HepG2 (cell line): ENCODE measurements around the gene ZDHHC14. TPM values are rescaled to one million over a fixed set of nuclear protein-coding genes. Genes with fewer than 3 reads are reported as not detected.
A peak's percentile ranks its signal among the peaks of the same experiment; 100 is the strongest.

Experiments
- AKAP8 ChIP-seq: sonication (generic); formaldehyde crosslinking; IDR thresholded peaks from 2 replicates; pipeline ENCODE4 v1.5.1; 2020; ENCODE audit warnings: mild to moderate bottlenecking, missing genetic modification reagents
- ARID3A ChIP-seq: IDR thresholded peaks from 2 replicates; pipeline ENCODE4 v1.6.1; 2012; ENCODE audit warnings: low read depth, low read length, improper control_type of control experiment
- BRCA1 ChIP-seq: sonication (generic); formaldehyde crosslinking; IDR thresholded peaks from 2 replicates; pipeline ENCODE4 v1.4.0; 2020; ENCODE audit warnings: missing genetic modification reagents
- HES4 ChIP-seq: sonication (generic); formaldehyde crosslinking; IDR thresholded peaks from 2 replicates; pipeline ENCODE4 v1.9.0; 2021; ENCODE audit warnings: mild to moderate bottlenecking, missing genetic modification reagents, borderline replicate concordance
- KMT2A ChIP-seq: sonication (generic); formaldehyde crosslinking; IDR thresholded peaks from 2 replicates; pipeline ENCODE4 v1.4.0; 2020; ENCODE audit warnings: missing genetic modification reagents
- MED13 ChIP-seq: sonication (generic); formaldehyde crosslinking; IDR thresholded peaks from 2 replicates; pipeline ENCODE4 v1.5.0; 2020; ENCODE audit warnings: missing genetic modification reagents
- NAIF1 ChIP-seq: sonication (generic); formaldehyde crosslinking; IDR thresholded peaks from 2 replicates; pipeline ENCODE4 v1.5.0; 2020; ENCODE audit warnings: mild to moderate bottlenecking, missing genetic modification reagents, borderline replicate concordance
- PHF8 ChIP-seq: sonication (generic); formaldehyde crosslinking; IDR thresholded peaks from 2 replicates; pipeline ENCODE4 v1.5.0; 2020; ENCODE audit warnings: missing genetic modification reagents
- PRMT3 ChIP-seq: sonication (generic); formaldehyde crosslinking; IDR thresholded peaks from 2 replicates; pipeline ENCODE4 v1.8.1; 2022; ENCODE audit warnings: low read depth, mild to moderate bottlenecking, moderate library complexity, missing genetic modification reagents, borderline replicate concordance
- RFXAP ChIP-seq: sonication (generic); formaldehyde crosslinking; IDR thresholded peaks from 2 replicates; pipeline ENCODE4 v1.4.0; 2020; ENCODE audit warnings: missing genetic modification reagents, borderline replicate concordance
- ZMYM2 ChIP-seq: sonication (generic); formaldehyde crosslinking; IDR thresholded peaks from 2 replicates; pipeline ENCODE4 v1.8.0; 2022; ENCODE audit warnings: mild to moderate bottlenecking, missing genetic modification reagents
- ZMYM4 ChIP-seq: sonication (generic); formaldehyde crosslinking; IDR thresholded peaks from 2 replicates; pipeline ENCODE4 v1.8.1; 2023; ENCODE audit warnings: mild to moderate bottlenecking, missing genetic modification reagents
- ZNF101 ChIP-seq: sonication (generic); formaldehyde crosslinking; IDR thresholded peaks from 2 replicates; pipeline ENCODE4 v1.4.0; 2020; ENCODE audit warnings: mild to moderate bottlenecking, low read depth, missing genetic modification reagents, borderline replicate concordance
- ZNF121 ChIP-seq: sonication (generic); formaldehyde crosslinking; IDR thresholded peaks from 2 replicates; pipeline ENCODE4 v1.5.0; 2020; ENCODE audit warnings: mild to moderate bottlenecking, missing genetic modification reagents
- polyA plus RNA-seq, 8 experiments: library from polyadenylated mRNA; depleted of rRNA in 3 of 8; stranded (reverse) in 7 of 8; unstranded in 1 of 8; fragments of >200 nt; fragmentation: Illumina TruSeq in 4 of 8; extraction: Trizol in 4 of 8; gene quantifications; 2 replicates each; pipeline versions ENCODE4 v1.2.1 to v1.2.3, GENCODE V29; 2011 to 2016; ENCODE audit warnings: low read depth in 4 of 8, missing spikeins in 1 of 8, mixed read lengths in 1 of 8; ENCODE audit not compliant: insufficient read depth in 1 of 8
- total RNA-seq, 5 experiments: library from RNA; depleted of rRNA; stranded (reverse); fragments of >200 nt; fragmentation: Illumina TruSeq; extraction: Trizol; gene quantifications; 2 replicates each; pipeline ENCODE4 v1.2.3, GENCODE V29; 2016; ENCODE audit warnings: low read depth in 1 of 5
- TF ChIP-seq, protein P1 (sequence below): sonication (generic); formaldehyde crosslinking; IDR thresholded peaks from 2 replicates; pipeline ENCODE4 v1.8.0; 2022; ENCODE audit warnings: mild to moderate bottlenecking, missing genetic modification reagents
- TF ChIP-seq, protein P2 (sequence below): sonication (generic); formaldehyde crosslinking; IDR thresholded peaks from 2 replicates; pipeline ENCODE4 v1.4.0; 2020; ENCODE audit warnings: missing genetic modification reagents, borderline replicate concordance

Gene ZDHHC14
- total and polyA plus RNA-seq, 2 of the 13 experiments (the other 11 are each of a cell fraction or from before 2014, with no cell fraction given), result 3.7 to 9.5 TPM

- TF ChIP-seq, protein P1, sequence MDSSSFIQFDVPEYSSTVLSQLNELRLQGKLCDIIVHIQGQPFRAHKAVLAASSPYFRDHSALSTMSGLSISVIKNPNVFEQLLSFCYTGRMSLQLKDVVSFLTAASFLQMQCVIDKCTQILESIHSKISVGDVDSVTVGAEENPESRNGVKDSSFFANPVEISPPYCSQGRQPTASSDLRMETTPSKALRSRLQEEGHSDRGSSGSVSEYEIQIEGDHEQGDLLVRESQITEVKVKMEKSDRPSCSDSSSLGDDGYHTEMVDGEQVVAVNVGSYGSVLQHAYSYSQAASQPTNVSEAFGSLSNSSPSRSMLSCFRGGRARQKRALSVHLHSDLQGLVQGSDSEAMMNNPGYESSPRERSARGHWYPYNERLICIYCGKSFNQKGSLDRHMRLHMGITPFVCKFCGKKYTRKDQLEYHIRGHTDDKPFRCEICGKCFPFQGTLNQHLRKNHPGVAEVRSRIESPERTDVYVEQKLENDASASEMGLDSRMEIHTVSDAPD (CRISPR knock-in tag), result peak; percentile 71; the same call in 1 of the 2 replicates
- TF ChIP-seq MED13 (CRISPR knock-in tag), result no peak
- peak; percentile 61; the same call in 1 of the 2 replicates for TF ChIP-seq PHF8 (CRISPR knock-in tag)
- 0 out of 2 replicates have a peak, but pooled peaks have one; percentile 8 for TF ChIP-seq PRMT3 (CRISPR knock-in tag)
- TF ChIP-seq ZNF101, result 0 out of 2 replicates have a peak, but pooled peaks have one; percentile 14
- peak; percentile 15; the same call in 1 of the 2 replicates for TF ChIP-seq ZMYM2 (CRISPR knock-in tag)
- TF ChIP-seq NAIF1 (CRISPR knock-in tag), result peak; percentile 70; the same call in 1 of the 2 replicates
- no peak for TF ChIP-seq HES4 (CRISPR knock-in tag)
- 0 out of 2 replicates have a peak, but pooled peaks have one; percentile 4 for TF ChIP-seq KMT2A
- TF ChIP-seq ZNF121 (CRISPR knock-in tag), result no peak
- TF ChIP-seq AKAP8, result no peak
- 0 out of 2 replicates have a peak, but pooled peaks have one; percentile 1 for TF ChIP-seq BRCA1 (CRISPR knock-in tag)
- TF ChIP-seq RFXAP (CRISPR knock-in tag), result 0 out of 2 replicates have a peak, but pooled peaks have one; percentile 23
- TF ChIP-seq, protein P2, sequence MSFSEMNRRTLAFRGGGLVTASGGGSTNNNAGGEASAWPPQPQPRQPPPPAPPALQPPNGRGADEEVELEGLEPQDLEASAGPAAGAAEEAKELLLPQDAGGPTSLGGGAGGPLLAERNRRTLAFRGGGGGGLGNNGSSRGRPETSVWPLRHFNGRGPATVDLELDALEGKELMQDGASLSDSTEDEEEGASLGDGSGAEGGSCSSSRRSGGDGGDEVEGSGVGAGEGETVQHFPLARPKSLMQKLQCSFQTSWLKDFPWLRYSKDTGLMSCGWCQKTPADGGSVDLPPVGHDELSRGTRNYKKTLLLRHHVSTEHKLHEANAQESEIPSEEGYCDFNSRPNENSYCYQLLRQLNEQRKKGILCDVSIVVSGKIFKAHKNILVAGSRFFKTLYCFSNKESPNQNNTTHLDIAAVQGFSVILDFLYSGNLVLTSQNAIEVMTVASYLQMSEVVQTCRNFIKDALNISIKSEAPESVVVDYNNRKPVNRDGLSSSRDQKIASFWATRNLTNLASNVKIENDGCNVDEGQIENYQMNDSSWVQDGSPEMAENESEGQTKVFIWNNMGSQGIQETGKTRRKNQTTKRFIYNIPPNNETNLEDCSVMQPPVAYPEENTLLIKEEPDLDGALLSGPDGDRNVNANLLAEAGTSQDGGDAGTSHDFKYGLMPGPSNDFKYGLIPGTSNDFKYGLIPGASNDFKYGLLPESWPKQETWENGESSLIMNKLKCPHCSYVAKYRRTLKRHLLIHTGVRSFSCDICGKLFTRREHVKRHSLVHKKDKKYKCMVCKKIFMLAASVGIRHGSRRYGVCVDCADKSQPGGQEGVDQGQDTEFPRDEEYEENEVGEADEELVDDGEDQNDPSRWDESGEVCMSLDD (CRISPR knock-in tag), result no peak
- no peak for TF ChIP-seq ZMYM4
- TF ChIP-seq ARID3A, result no peak
Observed at GRCh38 chr6:157380458-157380778, 572 bp upstream of the ZDHHC14 start (continued).
